HCT116 (cell line): ENCODE measurements around the gene HMGCS2. TPM values are rescaled to one million over a fixed set of nuclear protein-coding genes. Genes with fewer than 3 reads are reported as not detected.

Source experiments
- ATAC-seq: fragments of 200-7000 bp; cut with Tn5 transposase; 2 replicates; pipeline ENCODE4 v1.9.1; 2020; ENCODE audit warnings: mild to moderate bottlenecking, moderate library complexity
- BruUV-seq: library from RNA; stranded (reverse); fragments of 400-500 nt; replicated peaks from 2 replicates; lab custom pipeline; 2021; lab: Mats Ljungman, UMichigan
- CTCF ChIA-PET: fragments of 300-600 bp; sonication (Branson Sonifier 250); formaldehyde crosslinking; loops from one replicate; lab custom pipeline; 2021; ENCODE audit warnings: antibody characterized with exemption; lab: Charles Lee
- POLR2A ChIA-PET: fragments of 300-600, 350-600 bp; sonication (Branson Sonifier 250); formaldehyde crosslinking; loops from one replicate; lab custom pipeline; 2021; ENCODE audit warnings: antibody characterized with exemption; lab: Charles Lee
- RAD21 ChIA-PET, 2 experiments: fragments of 300-600 bp; sonication (Branson Sonifier 250); formaldehyde crosslinking; loops; one replicate each; lab custom pipeline; 2023; ENCODE audit warnings: low total read pairs in 2 of 2; ENCODE audit not compliant: uncharacterized antibody in 2 of 2, unreplicated experiment in 2 of 2, low non-redundant PET in 1 of 2; lab: Charles Lee
- DNase-seq: peaks from one replicate; pipeline ENCODE4 v3.0.0-alpha.2; 2010; ENCODE audit warnings: low read depth, low spot score
- H2AFZ ChIP-seq: fragments of 200-600 bp; shearing (Covaris generic), sonication (generic); 2 replicates; pipeline ENCODE4 v1.6.1; 2017; ENCODE audit warnings: low read depth, mixed run types, mixed read lengths, antibody characterized with exemption, low read length; ENCODE audit not compliant: poor library complexity, severe bottlenecking
- H3K27ac ChIP-seq: 2 replicates; pipeline ENCODE4 v1.5.1; 2012; ENCODE audit warnings: low read depth, low read length
- H3K27me3 ChIP-seq: fragments of 200-600 bp; sonication (generic); 2 replicates; pipeline ENCODE4 v1.6.1; 2016; ENCODE audit warnings: mixed run types, low read length, mixed read lengths; ENCODE audit not compliant: insufficient read depth
- H3K36me3 ChIP-seq, 2 experiments: fragments of 200-500 bp in 1 of 2; fragments of 200-600 bp in 1 of 2; sonication (Bioruptor generic) in 1 of 2; sonication (generic) in 1 of 2; 2 replicates each; pipeline versions ENCODE4 v1.5.1 to v1.6.1; 2014 to 2016; ENCODE audit warnings: low read length in 2 of 2, inconsistent platforms in 1 of 2, mixed read lengths in 1 of 2, mixed run types in 1 of 2; ENCODE audit not compliant: insufficient read depth in 2 of 2, control insufficient read depth in 1 of 2
- H3K4me1 ChIP-seq, 2 experiments: fragments of 200-600 bp in 1 of 2; sonication (generic) in 1 of 2; 2 replicates each; pipeline versions ENCODE4 v1.5.1 to v1.6.1; 2012 to 2017; ENCODE audit warnings: low read length in 2 of 2, inconsistent platforms in 1 of 2, mild to moderate bottlenecking in 1 of 2, mixed read lengths in 1 of 2, mixed run types in 1 of 2, moderate library complexity in 1 of 2; ENCODE audit not compliant: insufficient read depth in 2 of 2, control insufficient read depth in 1 of 2
- H3K4me2 ChIP-seq: fragments of 200-600 bp; sonication (generic); 2 replicates; pipeline ENCODE4 v1.6.1; 2017; ENCODE audit warnings: mixed run types, low read length, mixed read lengths
- H3K4me3 ChIP-seq, 2 experiments: fragments of 200-600 bp in 1 of 2; sonication (generic) in 1 of 2; replicated peaks in 1 of 2; 2 replicates each; pipeline ENCODE4 v1.5.1; 2011 to 2016; ENCODE audit warnings: low read length in 2 of 2, control low read depth in 1 of 2, low read depth in 1 of 2, mild to moderate bottlenecking in 1 of 2, mixed read lengths in 1 of 2, mixed run types in 1 of 2
- H3K79me2 ChIP-seq: fragments of 200-600 bp; sonication (generic); 2 replicates; pipeline ENCODE4 v1.6.1; 2017; ENCODE audit warnings: mild to moderate bottlenecking, mixed run types, low read length, moderate library complexity, mixed read lengths; ENCODE audit not compliant: insufficient read depth
- H3K9ac ChIP-seq: fragments of 200-600 bp; sonication (generic); 2 replicates; pipeline ENCODE4 v1.6.1; 2016; ENCODE audit warnings: low read length, mixed read lengths
- H3K9me2 ChIP-seq: fragments of 200-600 bp; sonication (generic), shearing (Covaris generic); 2 replicates; pipeline ENCODE4 v1.6.1; 2017; ENCODE audit warnings: mixed run types, mild to moderate bottlenecking, moderate library complexity; ENCODE audit not compliant: insufficient read depth
- H3K9me3 ChIP-seq, 2 experiments: fragments of 200-500 bp in 1 of 2; fragments of 200-600 bp in 1 of 2; sonication (Bioruptor generic) in 1 of 2; sonication (generic) in 1 of 2; 2 replicates each; pipeline ENCODE4 v1.6.1; 2014 to 2017; ENCODE audit warnings: low read length in 2 of 2, mixed read lengths in 2 of 2, inconsistent platforms in 1 of 2, low read depth in 1 of 2, mild to moderate bottlenecking in 1 of 2, mixed run types in 1 of 2, moderate library complexity in 1 of 2; ENCODE audit not compliant: control insufficient read depth in 1 of 2, insufficient read depth in 1 of 2
- H4K20me1 ChIP-seq: fragments of 200-600 bp; sonication (generic), shearing (Covaris generic); 2 replicates; pipeline ENCODE4 v1.6.1; 2017; ENCODE audit warnings: mixed run types, mild to moderate bottlenecking, moderate library complexity; ENCODE audit not compliant: insufficient read depth
- ATF3 ChIP-seq: IDR thresholded peaks from 2 replicates; pipeline ENCODE4 v1.6.1; 2012
- CBX3 ChIP-seq: IDR thresholded peaks from 2 replicates; pipeline ENCODE4 v1.6.1; 2012; ENCODE audit warnings: low read depth
- CEBPB ChIP-seq: IDR thresholded peaks from 2 replicates; pipeline ENCODE4 v1.6.1; 2012; ENCODE audit warnings: low read depth
- EGR1 ChIP-seq: IDR thresholded peaks from 2 replicates; pipeline ENCODE4 v1.6.1; 2012; ENCODE audit warnings: low read depth
- ELF1 ChIP-seq: IDR thresholded peaks from 2 replicates; pipeline ENCODE4 v1.6.1; 2012; ENCODE audit warnings: low read depth, borderline replicate concordance
- EZH2phosphoT487 ChIP-seq: fragments of 200-600 bp; IDR thresholded peaks from 2 replicates; pipeline ENCODE4 v1.6.1; 2018; ENCODE audit warnings: antibody characterized with exemption, borderline replicate concordance
- FOSL1 ChIP-seq: IDR thresholded peaks from 2 replicates; pipeline ENCODE4 v1.6.1; 2012; ENCODE audit warnings: low read depth
- JUND ChIP-seq: IDR thresholded peaks from 2 replicates; pipeline ENCODE4 v1.6.1; 2012
- MAX ChIP-seq: IDR thresholded peaks from 2 replicates; pipeline ENCODE4 v1.6.1; 2012
- POLR2A ChIP-seq: IDR thresholded peaks from 2 replicates; pipeline ENCODE4 v1.7.0; 2011; ENCODE audit warnings: borderline replicate concordance; ENCODE audit not compliant: insufficient read depth, insufficient read length; ENCODE audit errors: extremely low read depth
- POLR2AphosphoS5 ChIP-seq: IDR thresholded peaks from 2 replicates; pipeline ENCODE4 v1.6.1; 2011; ENCODE audit warnings: mild to moderate bottlenecking, low read depth, low read length, moderate library complexity
- RAD21 ChIP-seq: IDR thresholded peaks from 2 replicates; pipeline ENCODE4 v1.6.1; 2012; ENCODE audit warnings: low read depth, mild to moderate bottlenecking
- REST ChIP-seq: IDR thresholded peaks from 2 replicates; pipeline ENCODE4 v1.6.1; 2012; ENCODE audit warnings: low read depth
- SIN3A ChIP-seq: IDR thresholded peaks from 2 replicates; pipeline ENCODE4 v1.6.1; 2012; ENCODE audit warnings: low read depth
- SP1 ChIP-seq: IDR thresholded peaks from 2 replicates; pipeline ENCODE4 v1.6.1; 2012; ENCODE audit warnings: low read depth
- SRF ChIP-seq: IDR thresholded peaks from 2 replicates; pipeline ENCODE4 v1.6.1; 2012; ENCODE audit warnings: low read depth
- TCF7L2 ChIP-seq: IDR thresholded peaks from 2 replicates; pipeline ENCODE4 v1.7.0; 2011; ENCODE audit warnings: borderline replicate concordance, inconsistent platforms; ENCODE audit not compliant: insufficient read depth, insufficient read length; ENCODE audit errors: extremely low read depth
- YY1 ChIP-seq: IDR thresholded peaks from 2 replicates; pipeline ENCODE4 v1.6.1; 2011; ENCODE audit warnings: low read length, low read depth, moderate library complexity, mild to moderate bottlenecking; ENCODE audit not compliant: insufficient replicate concordance; ENCODE audit errors: extremely low read depth
- ZBTB33 ChIP-seq: IDR thresholded peaks from 2 replicates; pipeline ENCODE4 v1.6.1; 2011; ENCODE audit warnings: mild to moderate bottlenecking, low read length, moderate library complexity; ENCODE audit not compliant: insufficient replicate concordance; ENCODE audit errors: extremely low read depth
- ZFX ChIP-seq: fragments of 450-650 bp; IDR thresholded peaks from 2 replicates; pipeline ENCODE4 v1.6.1; 2017
- intact Hi-C: fragments of 100-400 bp; cut with micrococcal nuclease; formaldehyde crosslinking; loops from 2 replicates; pipeline ENCODE4 v1.10.0; 2022
- total RNA-seq: library from RNA; stranded (reverse); gene quantifications from one replicate; pipeline ENCODE4 v1.2.1, GENCODE V29; 2021; ENCODE audit not compliant: unreplicated experiment

Gene HMGCS2
- total RNA-seq, 1 experiment from 2014 or later, result 0.20 TPM

GRCh38 chr1:119815361-119815760, 46.7 kb upstream of the HMGCS2 start:
- H3K36me3 ChIP-seq, result no peaks in the 10 kb centered on the region
- H2AFZ ChIP-seq, result no peak overlapping the region
- intact Hi-C loops, result no loop called here
- H3K9me2 ChIP-seq, result no peaks in the 10 kb centered on the region
- no peak for DNase-seq
- no peaks in the 10 kb centered on the region for H3K9me3 ChIP-seq
- ChIA-PET RAD21 (no interaction called here), CTCF (interaction anchor here (1.2 kb wide), 1 partner anchor 11 kb away, joined by 4 read pairs; no protein-coding TSS in a partner anchor), POLR2A (no interaction called here)
- H3K4me3 ChIP-seq, result no peak overlapping the region
- BruUV-seq, result no TSS peak
- H3K27ac ChIP-seq, result no peak overlapping the region
- H3K79me2 ChIP-seq, result no peaks in the 10 kb centered on the region
- no peaks in the 10 kb centered on the region for H3K27me3 ChIP-seq
- H3K4me1 ChIP-seq, result peaks cover 0 to 14% of the 10 kb centered on the region in 2 experiments; a peak in 2 of 4 replicates
- no peaks in the 10 kb centered on the region for H4K20me1 ChIP-seq
- no peak overlapping the region for H3K9ac ChIP-seq
- no peak for ATAC-seq
- no peak overlapping the region for H3K4me2 ChIP-seq
- no peak for TF ChIP-seq ZFX
- no peak for TF ChIP-seq SP1
- TF ChIP-seq REST, result no peak
- no peak for TF ChIP-seq CBX3
- TF ChIP-seq EZH2phosphoT487, result no peak
- no peak for TF ChIP-seq ATF3
- no peak for TF ChIP-seq CEBPB
- no peak for TF ChIP-seq YY1
- TF ChIP-seq POLR2AphosphoS5, result no peak
- no peak for TF ChIP-seq POLR2A
- TF ChIP-seq ELF1, result no peak
- TF ChIP-seq JUND, result no peak
- no peak for TF ChIP-seq FOSL1
- TF ChIP-seq EGR1, result no peak
- TF ChIP-seq SRF, result no peak
- TF ChIP-seq MAX, result no peak
- TF ChIP-seq RAD21, result no peak
- no peak for TF ChIP-seq SIN3A
- no peak for TF ChIP-seq TCF7L2
- TF ChIP-seq ZBTB33, result no peak
- TF ChIP-seq, all 23 proteins: peak for 0
